OCI-LY3 (cell line): ENCODE data around the gene TRIM54.

ENCODE experiments used
- H2AFZ ChIP-seq: fragments of 200-600, 300-600 bp; shearing (Covaris generic); 2 replicates; pipeline ENCODE4 v1.6.0; 2014; ENCODE audit warnings: antibody characterized with exemption, low read depth, low read length
- H3K27ac ChIP-seq: fragments of 200-600, 300-600 bp; sonication (generic); 2 replicates; pipeline ENCODE4 v1.5.1; 2014; ENCODE audit warnings: mild to moderate bottlenecking, low read length, moderate library complexity, mixed read lengths
- H3K27me3 ChIP-seq: fragments of 200-600, 300-600 bp; sonication (generic); 2 replicates; pipeline ENCODE4 v1.6.1; 2014; ENCODE audit warnings: low read depth, low read length, mixed read lengths
- H3K36me3 ChIP-seq: fragments of 200-600, 300-600 bp; sonication (generic); replicated peaks from 2 replicates; pipeline ENCODE3; 2014; ENCODE audit warnings: low read depth, low read length, mixed read lengths
- H3K4me1 ChIP-seq: fragments of 300-600, 200-600 bp; sonication (generic); 2 replicates; pipeline ENCODE4 v1.6.1; 2014; ENCODE audit warnings: low read length, mixed read lengths
- H3K4me2 ChIP-seq: fragments of 200-600, 300-600 bp; sonication (generic); 2 replicates; pipeline ENCODE4 v1.6.1; 2014; ENCODE audit warnings: low read length, mixed read lengths
- H3K4me3 ChIP-seq: fragments of 300-600, 200-600 bp; sonication (generic); 2 replicates; pipeline ENCODE4 v1.5.1; 2014; ENCODE audit warnings: antibody characterized with exemption, mild to moderate bottlenecking, low read length, moderate library complexity
- H3K79me2 ChIP-seq: fragments of 300-600, 200-600 bp; shearing (Covaris generic); 2 replicates; pipeline ENCODE4 v1.6.1; 2014; ENCODE audit warnings: mild to moderate bottlenecking, low read length, mixed read lengths
- H3K9ac ChIP-seq: fragments of 300-600, 200-600 bp; shearing (Covaris generic); 2 replicates; pipeline ENCODE4 v1.6.0; 2014; ENCODE audit warnings: mild to moderate bottlenecking, low read length, moderate library complexity
- H3K9me3 ChIP-seq: fragments of 200-600, 300-600 bp; shearing (Covaris generic); 2 replicates; pipeline ENCODE4 v1.6.1; 2014; ENCODE audit warnings: low read length, mixed read lengths; ENCODE audit not compliant: insufficient read depth
- H4K20me1 ChIP-seq: fragments of 200-600, 300-600 bp; sonication (generic); 2 replicates; pipeline ENCODE4 v1.6.1; 2016; ENCODE audit warnings: low read length, mixed read lengths; ENCODE audit not compliant: insufficient read depth
- EZH2phosphoT487 ChIP-seq: fragments of 200-600 bp; shearing (Covaris generic); IDR thresholded peaks from 2 replicates; pipeline ENCODE4 v1.6.1; 2018; ENCODE audit warnings: antibody characterized with exemption, mixed run types, low read depth
- TF ChIP-seq, protein P1 (sequence below): fragments of 200-600, 300-600 bp; sonication (generic); IDR thresholded peaks from 2 replicates; pipeline ENCODE4 v1.5.1; 2014; ENCODE audit warnings: antibody characterized with exemption, low read length, low read depth

Gene TRIM54

GRCh38 chr2:27306573-27307286 lies 24.5 kb downstream of the TRIM54 start:
- Histone ChIP-seq H3K4me3 (no peak overlapping the region), H2AFZ (no peak overlapping the region), H3K36me3 (no peaks in the 10 kb centered on the region), H3K4me2 (no peak overlapping the region), H3K27ac (no peak overlapping the region), H3K27me3 (no peaks in the 10 kb centered on the region), H3K9me3 (no peaks in the 10 kb centered on the region), H3K79me2 (no peaks in the 10 kb centered on the region), H4K20me1 (no peaks in the 10 kb centered on the region), H3K9ac (no peak overlapping the region), H3K4me1 (peaks cover 4% of the 10 kb centered on the region)
- TF ChIP-seq EZH2phosphoT487 = no peak
- TF ChIP-seq, protein P1, sequence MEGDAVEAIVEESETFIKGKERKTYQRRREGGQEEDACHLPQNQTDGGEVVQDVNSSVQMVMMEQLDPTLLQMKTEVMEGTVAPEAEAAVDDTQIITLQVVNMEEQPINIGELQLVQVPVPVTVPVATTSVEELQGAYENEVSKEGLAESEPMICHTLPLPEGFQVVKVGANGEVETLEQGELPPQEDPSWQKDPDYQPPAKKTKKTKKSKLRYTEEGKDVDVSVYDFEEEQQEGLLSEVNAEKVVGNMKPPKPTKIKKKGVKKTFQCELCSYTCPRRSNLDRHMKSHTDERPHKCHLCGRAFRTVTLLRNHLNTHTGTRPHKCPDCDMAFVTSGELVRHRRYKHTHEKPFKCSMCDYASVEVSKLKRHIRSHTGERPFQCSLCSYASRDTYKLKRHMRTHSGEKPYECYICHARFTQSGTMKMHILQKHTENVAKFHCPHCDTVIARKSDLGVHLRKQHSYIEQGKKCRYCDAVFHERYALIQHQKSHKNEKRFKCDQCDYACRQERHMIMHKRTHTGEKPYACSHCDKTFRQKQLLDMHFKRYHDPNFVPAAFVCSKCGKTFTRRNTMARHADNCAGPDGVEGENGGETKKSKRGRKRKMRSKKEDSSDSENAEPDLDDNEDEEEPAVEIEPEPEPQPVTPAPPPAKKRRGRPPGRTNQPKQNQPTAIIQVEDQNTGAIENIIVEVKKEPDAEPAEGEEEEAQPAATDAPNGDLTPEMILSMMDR = no peak

DNA sequence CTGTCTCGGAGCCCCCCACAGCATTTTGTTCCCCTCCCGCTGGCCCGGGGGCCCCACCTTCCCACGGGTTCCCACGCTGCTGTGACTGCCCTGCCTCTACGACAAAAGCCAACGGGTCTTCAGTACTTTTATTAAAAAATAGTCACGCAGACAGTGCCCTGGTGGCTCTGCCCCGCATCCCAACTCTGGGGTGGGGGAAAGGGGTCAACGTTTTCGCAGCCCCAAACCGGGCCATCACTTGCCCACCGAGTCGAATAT lies 25.0 kb downstream of the TRIM54 start:
- Histone ChIP-seq H4K20me1 (no peaks in the 10 kb centered on the region), H3K4me3 (no peak overlapping the region), H3K27ac (no peak overlapping the region), H3K4me2 (no peak overlapping the region), H3K79me2 (no peaks in the 10 kb centered on the region), H3K9ac (no peak overlapping the region), H3K9me3 (no peaks in the 10 kb centered on the region), H3K36me3 (no peaks in the 10 kb centered on the region), H2AFZ (no peak overlapping the region), H3K27me3 (no peaks in the 10 kb centered on the region), H3K4me1 (peaks cover 4% of the 10 kb centered on the region)
- TF ChIP-seq, protein P1 = no peak
- no peak for TF ChIP-seq EZH2phosphoT487

DNA sequence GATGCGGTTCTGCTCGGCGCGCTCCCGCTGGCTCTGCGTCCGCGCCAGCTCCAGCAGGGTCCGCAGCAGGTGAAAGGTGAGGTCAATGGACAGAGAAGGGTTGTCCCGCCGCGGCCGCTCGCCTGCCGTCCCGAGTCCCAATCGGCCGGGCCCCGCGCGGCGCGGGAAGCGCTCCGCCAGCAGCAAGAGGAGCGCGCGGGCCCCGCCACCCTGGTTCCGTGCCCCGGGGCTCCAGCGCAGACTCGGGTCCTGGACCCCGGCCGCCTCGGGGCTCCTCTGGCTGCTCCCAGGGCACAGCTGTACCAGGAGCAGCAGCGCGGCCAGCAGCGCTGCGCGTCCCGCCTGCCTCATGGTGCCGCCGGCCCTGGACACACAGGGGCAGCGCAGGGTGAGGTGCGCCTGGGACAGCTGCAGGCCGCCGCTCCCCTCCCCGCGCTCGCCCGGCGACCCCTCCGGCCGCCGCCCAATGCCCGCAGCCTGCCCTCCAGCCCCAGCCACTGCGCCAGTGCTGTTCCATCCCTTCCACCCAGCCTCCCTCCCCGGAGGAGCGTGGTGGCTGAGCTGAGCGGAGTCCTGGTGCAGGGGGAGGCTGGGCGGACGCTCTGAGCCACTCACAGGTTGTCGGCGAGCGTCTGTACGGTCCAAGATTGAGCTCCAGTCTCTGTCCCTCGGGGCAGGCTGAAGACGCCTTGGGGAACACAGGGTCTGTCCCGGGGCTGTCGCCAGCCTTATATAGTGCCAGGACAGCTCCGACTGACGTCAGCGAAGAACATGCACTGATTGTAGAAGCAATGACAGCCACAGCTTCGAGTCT lies 25.5 kb downstream of the TRIM54 start:
- no peaks in the 10 kb centered on the region for H4K20me1 ChIP-seq
- H2AFZ ChIP-seq = no peak overlapping the region
- no peaks in the 10 kb centered on the region for H3K9me3 ChIP-seq
- TF ChIP-seq, protein P1 = no peak
- TF ChIP-seq EZH2phosphoT487 = no peak
- no peaks in the 10 kb centered on the region for H3K79me2 ChIP-seq
- H3K27ac ChIP-seq = no peak overlapping the region
- H3K27me3 ChIP-seq = no peaks in the 10 kb centered on the region
- no peak overlapping the region for H3K4me2 ChIP-seq
- H3K9ac ChIP-seq = no peak overlapping the region
- H3K4me1 ChIP-seq = peaks cover 2% of the 10 kb centered on the region
- H3K4me3 ChIP-seq = no peak overlapping the region
- H3K36me3 ChIP-seq = no peaks in the 10 kb centered on the region

DNA sequence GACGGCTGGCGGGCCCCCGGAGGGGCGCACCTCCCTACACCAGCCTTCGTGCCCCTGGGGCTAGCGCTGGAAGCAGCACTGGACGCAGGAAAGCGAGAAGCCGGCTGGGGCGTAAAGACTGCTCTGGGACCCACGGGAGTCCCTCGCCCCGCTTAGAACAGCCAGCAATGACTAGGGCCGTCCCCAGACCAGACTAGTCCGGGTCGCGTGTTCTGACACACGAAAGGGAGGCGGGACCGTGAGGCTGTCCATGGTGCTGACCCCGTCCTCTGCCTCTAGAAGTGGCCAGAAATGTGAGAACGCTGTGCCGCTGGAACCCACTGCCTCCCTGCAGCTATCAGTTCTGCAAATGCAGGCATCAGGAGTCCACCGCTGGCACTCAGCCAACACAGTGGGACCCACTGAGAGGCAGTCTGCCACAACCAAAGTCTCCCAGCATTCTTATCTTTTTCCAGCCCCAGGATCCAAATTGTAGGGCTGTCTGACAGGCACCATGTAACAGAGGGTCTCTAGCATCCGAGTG lies 26.2 kb downstream of the TRIM54 start, which contains the start of gene UCN:
Gene UCN, minus strand, starts transcription at position 87 of the 523 bp plus-strand sequence. CDS start 550 bp downstream, outside the sequence.
- Histone ChIP-seq H3K9me3 (no peaks in the 10 kb centered on the region), H3K4me3 (no peak within 1 kb of the TSS), H3K27ac (no peak within 1 kb of the TSS), H4K20me1 (no peaks in the 10 kb centered on the region), H3K36me3 (no peaks in the 10 kb centered on the region), H3K4me2 (no peak within 1 kb of the TSS), H3K4me1 (no peaks in the 10 kb centered on the region), H2AFZ (no peak within 1 kb of the TSS), H3K79me2 (no peaks in the 10 kb centered on the region), H3K9ac (no peak within 1 kb of the TSS), H3K27me3 (no peaks in the 10 kb centered on the region)
- no peak for TF ChIP-seq EZH2phosphoT487
- TF ChIP-seq, protein P1 = no peak
